Esophagus muscularis mucosa (tissue), 4 donors: ENCODE measurements around the gene IQSEC3.

ENCODE experiments used
- EP300 ChIP-seq: sonication (generic); formaldehyde crosslinking; IDR thresholded peaks from one replicate; pipeline ENCODE4 v1.6.1; 2017; ENCODE audit warnings: antibody characterized with exemption
- POLR2A ChIP-seq: fragments of 450-650 bp; IDR thresholded peaks from one replicate; pipeline ENCODE4 v1.6.1; 2017; ENCODE audit warnings: antibody characterized with exemption, moderate library complexity, mild to moderate bottlenecking, low read depth
- POLR2AphosphoS5 ChIP-seq, 2 donors: sonication (generic); formaldehyde crosslinking; IDR thresholded peaks; one replicate each; pipeline ENCODE4 v1.6.1; 2017; ENCODE audit warnings: antibody characterized with exemption in 2 of 2
- TF ChIP-seq, protein P1 (sequence below), 3 experiments: fragments of 200-600 bp in 2 of 3; fragments of 450-650 bp in 1 of 3; sonication (generic) in 2 of 3; IDR thresholded peaks; one replicate each; pipeline ENCODE4 v1.5.1; 2017 to 2019; ENCODE audit warnings: antibody characterized with exemption in 3 of 3, mild to moderate bottlenecking in 2 of 3, moderate library complexity in 1 of 3

DNA sequence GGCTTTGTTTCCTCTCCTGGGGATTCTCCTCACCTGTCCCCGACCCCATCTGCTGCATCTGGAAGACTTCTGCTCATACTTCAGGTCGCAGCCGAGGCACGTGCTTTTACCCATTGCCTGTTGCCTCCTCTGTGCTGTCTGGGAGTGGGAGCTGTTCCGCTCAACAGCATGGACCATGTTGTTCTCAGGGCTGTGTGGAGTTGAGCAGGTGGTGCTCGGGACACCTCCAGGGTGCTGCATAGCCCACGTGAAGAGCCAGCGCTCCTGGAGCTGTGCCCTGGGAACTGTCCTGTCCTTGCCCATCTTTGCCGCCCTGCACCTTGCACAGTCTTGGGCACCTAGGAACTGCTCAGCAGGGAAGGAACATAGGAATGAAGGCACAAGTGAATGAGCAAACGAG is 62.4 kb downstream of the IQSEC3 start:
- TF ChIP-seq, protein P1, sequence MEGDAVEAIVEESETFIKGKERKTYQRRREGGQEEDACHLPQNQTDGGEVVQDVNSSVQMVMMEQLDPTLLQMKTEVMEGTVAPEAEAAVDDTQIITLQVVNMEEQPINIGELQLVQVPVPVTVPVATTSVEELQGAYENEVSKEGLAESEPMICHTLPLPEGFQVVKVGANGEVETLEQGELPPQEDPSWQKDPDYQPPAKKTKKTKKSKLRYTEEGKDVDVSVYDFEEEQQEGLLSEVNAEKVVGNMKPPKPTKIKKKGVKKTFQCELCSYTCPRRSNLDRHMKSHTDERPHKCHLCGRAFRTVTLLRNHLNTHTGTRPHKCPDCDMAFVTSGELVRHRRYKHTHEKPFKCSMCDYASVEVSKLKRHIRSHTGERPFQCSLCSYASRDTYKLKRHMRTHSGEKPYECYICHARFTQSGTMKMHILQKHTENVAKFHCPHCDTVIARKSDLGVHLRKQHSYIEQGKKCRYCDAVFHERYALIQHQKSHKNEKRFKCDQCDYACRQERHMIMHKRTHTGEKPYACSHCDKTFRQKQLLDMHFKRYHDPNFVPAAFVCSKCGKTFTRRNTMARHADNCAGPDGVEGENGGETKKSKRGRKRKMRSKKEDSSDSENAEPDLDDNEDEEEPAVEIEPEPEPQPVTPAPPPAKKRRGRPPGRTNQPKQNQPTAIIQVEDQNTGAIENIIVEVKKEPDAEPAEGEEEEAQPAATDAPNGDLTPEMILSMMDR (IDR thresholded peaks at IDR 0.05) = no peak
- TF ChIP-seq POLR2A = no peak
- TF ChIP-seq POLR2AphosphoS5 (IDR thresholded peaks at IDR 0.05) = no peak
- TF ChIP-seq EP300 = no peak
